Measurements from ENCODE around the gene PTGR1. TPM values are rescaled to one million over a fixed set of nuclear protein-coding genes. Genes with fewer than 3 reads are reported as not detected.
"Not testable (repeated sequence)": the region's sequence is repeated elsewhere in the genome, so short reads cannot be mapped to it uniquely, and the experiment has no call there.

The PTGR1 gene
- total RNA-seq, 1 donor from 2014 or later: 67.3 TPM

- peaks cover 5% of the 10 kb centered on the region for H3K36me3 Mint-ChIP-seq
- H3K4me1 Mint-ChIP-seq (ENCODE audit: unreplicated experiment): no peaks in the 10 kb centered on the region
Measured at GRCh38 chr9:111586378-111586777, 13.1 kb downstream of the PTGR1 start.

GRCh38 chr9:111582888-111583287 lies 16.6 kb downstream of the PTGR1 start:
- Mint-ChIP-seq H3K36me3 (peaks cover 15% of the 10 kb centered on the region), H3K9me3 (no peaks in the 10 kb centered on the region), H3K27ac (no peak overlapping the region), H3K4me3 (no peak overlapping the region), H3K4me1 (ENCODE audit: unreplicated experiment) (no peaks in the 10 kb centered on the region), H3K27me3 (no peaks in the 10 kb centered on the region)
- no peak for TF ChIP-seq CTCF (conservative IDR thresholded peaks at IDR 0.05)
- DNase-seq (ENCODE audit: extremely low spot score, unreplicated experiment): no peak

More at GRCh38 chr9:111586378-111586777, 13.1 kb downstream of the PTGR1 start:
- Mint-ChIP-seq H3K27ac (no peak overlapping the region), H3K27me3 (no peaks in the 10 kb centered on the region), H3K4me3 (no peak overlapping the region), H3K9me3 (no peaks in the 10 kb centered on the region)
- no peak for TF ChIP-seq CTCF (conservative IDR thresholded peaks at IDR 0.05)
- no peak for DNase-seq (ENCODE audit: extremely low spot score, unreplicated experiment)

- H3K9me3 Mint-ChIP-seq: peaks cover 10% of the 10 kb centered on the region
- H3K27ac Mint-ChIP-seq: no peak overlapping the region
- TF ChIP-seq CTCF (conservative IDR thresholded peaks at IDR 0.05): no peak
- peaks cover 66% of the 10 kb centered on the region for H3K36me3 Mint-ChIP-seq
- no peaks in the 10 kb centered on the region for H3K4me1 Mint-ChIP-seq (ENCODE audit: unreplicated experiment)
- no peak for DNase-seq (ENCODE audit: extremely low spot score, unreplicated experiment)
- no peaks in the 10 kb centered on the region for H3K27me3 Mint-ChIP-seq
- H3K4me3 Mint-ChIP-seq: no peak overlapping the region
Measured at GRCh38 chr9:111572950-111573604, 26.4 kb downstream of the PTGR1 start.

GRCh38 chr9:111568127-111568526 lies 31.3 kb downstream of the PTGR1 start:
- H3K27ac Mint-ChIP-seq; DNase-seq (ENCODE audit: extremely low spot score, unreplicated experiment); H3K27me3 Mint-ChIP-seq; H3K4me3 Mint-ChIP-seq; H3K4me1 Mint-ChIP-seq (ENCODE audit: unreplicated experiment): not testable (repeated sequence)
- Mint-ChIP-seq H3K9me3 (peaks cover 20% of the 10 kb centered on the region), H3K36me3 (peaks cover 61% of the 10 kb centered on the region)

GRCh38 chr9:111566234-111566633 lies 33.2 kb downstream of the PTGR1 start:
- H3K27me3 Mint-ChIP-seq: no peaks in the 10 kb centered on the region
- TF ChIP-seq CTCF (conservative IDR thresholded peaks at IDR 0.05): no peak
- H3K9me3 Mint-ChIP-seq: peaks cover 20% of the 10 kb centered on the region
- no peaks in the 10 kb centered on the region for H3K4me1 Mint-ChIP-seq (ENCODE audit: unreplicated experiment)
- H3K36me3 Mint-ChIP-seq: peaks cover 60% of the 10 kb centered on the region
- no peak overlapping the region for H3K4me3 Mint-ChIP-seq
- no peak for DNase-seq (ENCODE audit: extremely low spot score, unreplicated experiment)
- H3K27ac Mint-ChIP-seq: no peak overlapping the region

- Mint-ChIP-seq H3K9me3 (peaks cover 2% of the 10 kb centered on the region), H3K27me3 (no peaks in the 10 kb centered on the region), H3K4me3 (no peak overlapping the region), H3K4me1 (ENCODE audit: unreplicated experiment) (no peaks in the 10 kb centered on the region), H3K27ac (no peak overlapping the region), H3K36me3 (peaks cover 38% of the 10 kb centered on the region)
- TF ChIP-seq CTCF (conservative IDR thresholded peaks at IDR 0.05): no peak
- no peak for DNase-seq (ENCODE audit: extremely low spot score, unreplicated experiment)
Measured at GRCh38 chr9:111561165-111561719, 38.2 kb downstream of the PTGR1 start.

Measured in type B pancreatic cell (in vitro differentiated cells).